Activated T-helper 1 cell treated with anti-CD3 and anti-CD28 coated beads, Interleukin-2, amount 50 U/mL, for 16 hours (primary cell): ENCODE results near the gene NEK1.
"Not testable (repeated sequence)": the region's sequence is repeated elsewhere in the genome, so short reads cannot be mapped to it uniquely, and the experiment has no call there.

ENCODE experiments used
- DNase-seq, 2 donors: peaks; one replicate each; pipeline ENCODE4 v3.0.0-alpha.2; 2020; ENCODE audit warnings: low read depth in 1 of 2, low spot score in 1 of 2

NEK1 gene

DNA sequence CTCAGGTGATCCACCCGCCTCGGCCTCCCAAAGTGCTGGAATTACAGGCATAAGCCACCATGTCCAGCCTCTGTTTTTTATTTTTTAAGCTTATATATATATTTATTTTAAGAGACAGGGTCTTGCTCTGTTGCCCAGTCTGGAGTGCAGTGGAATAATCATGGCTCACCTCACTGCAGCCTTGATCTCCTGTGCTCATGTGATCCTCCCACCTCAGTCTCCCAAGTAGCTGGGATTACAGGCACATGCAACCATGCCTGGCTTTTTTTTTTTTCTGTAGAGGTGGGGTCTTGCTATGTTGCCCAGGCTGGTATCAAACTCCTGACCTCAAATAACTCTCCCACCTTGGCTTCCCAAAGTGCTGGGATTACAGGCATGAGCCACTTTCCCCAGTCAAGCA is 184.7 kb downstream of the NEK1 start:
- DNase-seq = not testable (repeated sequence)

DNA sequence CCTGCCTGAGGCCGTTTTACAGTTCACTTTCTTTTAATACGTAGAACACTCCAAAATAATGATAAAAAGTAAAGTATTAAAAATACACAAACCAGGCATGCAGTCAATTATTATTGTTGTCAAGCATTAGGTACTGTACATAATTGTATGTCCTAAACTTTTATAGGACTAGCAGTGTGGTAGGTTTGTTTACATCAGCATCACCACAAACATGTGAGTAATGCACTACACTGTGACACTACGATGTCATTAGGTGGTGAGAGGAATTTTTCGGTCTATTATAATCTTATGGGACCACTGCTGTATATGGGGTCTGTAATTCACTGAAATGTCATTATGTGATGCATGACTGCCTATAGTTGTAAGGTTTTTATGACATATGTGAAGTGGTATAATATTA is 192.1 kb downstream of the NEK1 start:
- DNase-seq = no peak

DNA sequence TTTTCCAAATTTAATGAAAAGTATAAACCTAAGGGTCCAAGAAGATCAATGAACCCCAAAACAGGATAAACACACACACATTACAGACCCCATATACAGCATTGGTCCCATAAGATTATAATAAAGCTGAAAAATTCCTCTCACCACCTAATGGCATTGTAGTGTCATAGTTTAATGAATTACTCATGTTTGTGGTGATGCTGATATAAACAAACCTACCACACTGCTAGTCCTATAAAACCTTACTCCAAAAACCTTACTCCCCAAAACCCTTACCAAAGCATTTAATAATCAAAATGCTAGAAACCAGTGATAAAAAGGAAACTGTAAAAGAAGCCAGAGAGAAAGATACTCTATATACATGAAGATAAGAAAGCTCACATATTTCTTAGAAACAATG is 193.5 kb downstream of the NEK1 start:
- no peak for DNase-seq

DNA sequence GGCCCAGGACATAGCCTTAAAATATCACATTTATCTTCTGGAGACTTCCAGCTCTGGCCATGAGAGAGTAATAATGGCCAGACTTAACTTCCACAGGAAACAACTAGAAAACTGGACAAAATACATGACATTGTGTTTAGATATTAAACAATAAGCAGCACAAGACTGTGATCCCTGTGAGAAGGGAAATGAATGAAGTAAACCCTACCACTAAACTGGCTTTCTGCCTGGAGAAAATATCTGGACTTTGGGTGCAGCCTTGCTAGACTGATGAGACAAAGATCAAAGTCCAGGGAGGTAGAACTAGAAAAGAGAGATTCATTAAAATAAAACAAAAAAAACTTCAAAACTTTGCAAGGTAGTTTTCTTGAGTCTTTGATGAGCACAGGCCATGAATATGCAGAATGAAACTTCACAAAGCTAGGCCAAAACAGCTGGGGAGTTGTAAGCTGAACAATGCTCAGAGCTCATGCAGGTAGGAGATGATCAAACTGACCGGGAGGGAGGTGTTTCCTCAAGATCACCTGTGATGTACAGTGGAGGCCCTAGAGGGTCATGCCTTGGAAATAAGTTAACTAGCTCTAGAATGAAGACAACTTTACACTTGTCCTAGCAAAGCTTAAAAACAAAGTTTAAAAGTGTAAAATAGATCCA is 194.6 kb downstream of the NEK1 start:
- DNase-seq = no peak

DNA sequence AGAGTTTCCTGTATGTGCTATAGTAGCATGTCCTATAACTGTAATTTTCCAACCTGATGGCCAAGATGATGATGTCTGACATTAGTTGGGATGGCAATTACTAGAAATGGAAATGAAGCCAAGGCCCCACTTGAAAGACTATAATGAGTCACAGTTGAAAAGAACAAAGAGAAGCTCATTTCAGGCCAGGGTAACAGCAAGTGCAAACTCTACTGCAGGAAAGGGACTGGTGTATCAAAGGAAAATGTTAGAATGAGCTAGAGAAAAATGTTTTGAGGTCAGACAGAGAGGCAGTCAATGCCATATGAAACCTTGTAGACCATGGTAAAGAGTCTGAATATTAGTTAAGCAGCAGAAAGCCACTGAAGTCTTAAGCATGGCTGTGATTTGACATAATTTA is 195.4 kb downstream of the NEK1 start:
- DNase-seq = no peak

DNA sequence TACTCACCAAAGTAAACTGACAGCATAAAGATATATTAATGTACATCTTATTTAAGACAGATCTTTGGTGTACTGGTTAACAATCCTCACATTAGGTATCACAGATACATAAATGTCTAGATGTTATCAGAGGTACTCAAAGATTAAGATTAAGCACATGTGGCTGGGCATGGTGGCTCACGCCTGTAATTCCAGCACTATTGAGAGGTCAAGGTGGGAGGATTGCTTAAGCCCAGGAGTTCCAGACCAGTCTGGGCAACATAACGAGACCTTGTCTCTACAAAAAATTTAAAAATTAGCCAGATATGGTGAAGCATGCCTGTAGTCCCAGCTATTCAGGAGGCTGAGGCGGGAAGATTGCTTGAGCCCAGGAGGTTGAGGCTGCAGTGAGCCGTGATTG is 195.9 kb downstream of the NEK1 start:
- no peak for DNase-seq

DNA sequence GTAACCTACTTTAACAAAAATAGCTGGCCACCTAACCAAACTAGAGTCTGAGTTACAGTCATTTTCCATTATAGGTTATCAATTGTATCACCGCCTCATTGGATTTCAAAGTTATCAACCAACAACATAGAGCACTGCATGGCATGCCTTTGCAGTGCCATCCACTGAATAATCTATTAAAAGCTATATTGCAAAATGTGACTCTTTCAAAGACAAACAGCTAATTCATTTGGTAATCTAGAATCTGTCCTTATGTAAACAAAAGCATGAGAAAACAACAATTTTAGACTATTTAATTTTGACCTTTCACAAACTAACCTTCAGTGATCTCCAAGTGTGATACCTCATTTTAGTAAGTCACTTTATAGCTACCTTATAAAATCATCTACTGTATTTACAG is 197.5 kb downstream of the NEK1 start:
- DNase-seq = no peak

DNA sequence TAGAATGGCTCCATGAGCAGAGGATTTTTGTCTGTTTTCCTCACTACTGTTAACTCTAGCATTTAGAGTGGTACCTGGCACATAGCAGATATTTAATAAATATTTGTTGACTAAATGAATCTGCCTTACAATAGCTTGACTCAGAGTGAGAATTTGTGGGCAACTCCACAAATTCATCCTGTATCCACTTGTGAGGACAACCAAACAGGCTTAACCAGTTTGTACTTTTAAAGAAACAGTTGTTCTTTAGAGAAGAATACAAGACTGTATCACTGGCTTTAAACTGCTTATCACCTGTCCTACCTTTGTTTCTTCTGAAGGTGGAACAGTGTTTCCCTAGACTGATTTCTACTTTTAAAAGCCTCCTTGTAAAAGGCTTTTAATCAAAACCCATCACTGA is 200.3 kb downstream of the NEK1 start:
- no peak for DNase-seq

DNA sequence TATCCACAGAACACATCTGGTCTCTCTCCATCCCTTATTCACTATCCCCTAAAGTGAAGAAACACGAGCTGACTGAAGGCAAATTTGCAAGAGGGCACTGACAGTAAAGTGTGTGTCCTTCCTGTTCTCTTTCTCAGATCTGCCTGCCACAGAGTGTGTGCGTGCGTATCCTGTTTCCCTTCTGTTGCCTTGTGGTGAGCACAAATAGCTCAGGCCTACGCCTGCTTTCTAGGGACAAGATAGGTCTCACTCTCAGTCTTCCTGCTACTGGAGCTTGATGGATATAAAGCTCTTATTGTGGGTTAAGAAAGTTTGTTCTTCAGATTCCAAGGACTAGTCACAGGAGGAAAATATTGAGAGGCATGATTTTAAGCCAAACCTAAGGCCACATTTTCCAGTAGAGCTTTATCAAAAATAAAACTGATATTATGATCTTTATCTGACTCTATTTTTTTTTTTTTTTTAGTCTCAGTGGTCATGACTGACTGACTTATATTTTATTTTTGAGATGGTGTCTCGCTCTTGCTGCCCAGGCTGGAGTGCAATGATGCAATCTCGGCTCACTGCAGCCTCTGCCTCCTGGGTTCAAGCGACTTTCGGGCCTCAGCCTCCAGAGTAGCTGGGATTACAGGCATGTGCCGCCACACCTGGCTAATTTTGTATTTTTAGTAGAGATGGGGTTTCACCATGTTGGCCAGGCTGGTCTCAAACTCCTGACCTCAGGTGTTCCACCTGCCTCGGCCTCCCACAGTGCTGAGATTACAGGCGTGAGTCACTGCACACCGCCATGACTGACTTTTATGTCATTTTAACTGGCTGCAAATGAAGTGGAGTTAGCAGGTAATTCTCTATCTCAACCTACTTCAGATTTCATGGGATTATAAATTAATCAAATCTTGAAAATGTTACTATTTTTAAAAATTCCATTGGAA is 201.3 kb downstream of the NEK1 start:
- DNase-seq = peak in 1 of 2 donors; percentile 0

DNA sequence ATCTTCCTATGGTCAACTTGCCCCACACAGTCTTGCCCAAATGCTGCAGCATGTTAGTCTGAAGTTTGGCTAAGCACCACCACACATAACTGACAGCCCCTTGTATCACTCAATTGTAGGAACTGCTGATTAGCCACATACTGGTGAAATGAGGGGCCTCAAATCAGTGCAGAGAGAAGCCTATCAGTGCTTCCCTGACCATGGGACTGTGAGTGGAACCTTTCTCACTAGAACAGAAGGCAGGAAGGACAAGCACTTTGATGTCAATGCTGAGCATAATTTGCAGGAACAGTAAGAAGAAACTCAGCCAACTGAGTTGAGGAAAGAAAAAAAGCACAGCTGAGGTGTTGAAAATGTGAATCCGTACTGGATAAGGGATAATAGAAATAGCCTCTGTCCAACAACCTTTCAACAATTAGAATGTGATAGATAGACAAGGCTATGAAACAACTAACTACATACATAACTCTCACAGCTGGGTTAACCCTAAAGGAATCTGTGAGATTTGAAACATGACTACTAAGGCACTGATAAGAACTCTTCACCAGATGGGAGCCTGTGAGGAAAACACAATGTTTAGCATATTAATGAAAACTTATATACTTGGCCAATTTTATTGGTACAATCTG is 205.1 kb downstream of the NEK1 start:
- DNase-seq = no peak

DNA sequence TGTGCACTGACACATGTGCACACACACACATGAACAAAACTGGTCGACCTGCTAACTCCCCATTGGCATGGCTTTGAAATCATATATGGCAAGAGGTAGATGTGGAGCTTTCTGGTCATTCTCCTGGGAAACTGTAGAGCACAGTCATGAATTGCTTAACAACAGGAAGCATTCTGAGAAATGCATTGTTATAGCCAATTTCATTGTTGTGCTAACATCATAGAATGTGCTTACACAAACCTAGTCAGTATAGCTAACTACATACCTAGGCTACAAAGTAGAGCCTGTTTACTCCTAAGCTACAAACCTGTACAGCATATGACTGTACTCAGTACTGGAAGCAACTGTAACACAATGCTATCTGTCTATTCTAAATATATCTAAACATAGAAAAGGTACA is 207.4 kb downstream of the NEK1 start:
- no peak for DNase-seq

DNA sequence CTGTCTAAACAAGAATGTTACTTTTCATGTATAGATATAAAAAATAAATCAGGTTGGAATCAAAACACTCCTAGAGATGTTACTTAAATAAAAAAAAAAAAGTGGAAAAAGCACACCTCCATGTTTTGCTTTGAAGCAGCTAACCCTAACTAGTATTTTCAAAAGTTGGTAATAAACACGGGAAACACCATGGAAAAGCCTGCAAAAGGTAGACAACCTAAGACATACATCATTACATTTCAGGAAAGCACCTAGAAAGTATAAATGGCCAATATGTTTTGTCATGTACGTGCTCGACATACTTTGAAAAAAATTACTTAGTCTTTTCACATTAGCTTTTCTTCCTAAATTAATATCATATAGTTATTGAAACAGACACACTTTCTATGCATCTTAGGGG is 211.6 kb downstream of the NEK1 start:
- no peak for DNase-seq

DNA sequence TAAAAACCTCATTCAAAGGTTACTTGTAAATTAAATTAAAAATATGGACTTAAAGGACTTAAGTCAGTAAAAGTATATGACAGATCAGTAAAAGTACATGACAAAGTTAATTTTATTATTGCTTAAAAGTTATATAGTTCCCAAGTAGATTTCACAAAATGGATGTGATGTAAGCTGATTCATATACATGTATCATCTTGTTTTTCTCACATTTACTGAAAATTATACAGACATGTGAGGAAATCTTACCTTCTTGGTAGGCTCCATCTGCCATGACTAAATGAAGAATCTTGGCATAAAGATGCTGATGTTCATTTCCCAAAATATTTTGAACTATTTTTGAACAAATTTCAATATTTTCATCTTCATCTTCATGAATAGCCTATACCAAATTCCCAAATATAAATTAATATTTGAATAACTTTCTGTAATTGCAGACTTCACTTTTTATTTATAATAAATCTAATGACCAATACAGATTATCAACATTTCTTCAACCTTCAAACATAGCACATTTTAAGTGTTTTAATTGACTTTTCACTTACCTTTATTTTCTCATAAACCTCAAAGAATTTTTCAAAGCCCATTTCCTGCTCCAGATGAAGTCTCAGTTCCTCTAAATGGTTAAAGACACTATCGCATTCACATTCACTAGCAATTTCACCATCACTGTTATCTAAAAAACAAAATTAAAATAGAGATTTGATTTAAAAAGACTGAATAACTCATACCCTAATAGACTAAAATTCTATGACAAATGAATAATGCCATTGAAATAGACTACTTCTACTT is 212.2 kb downstream of the NEK1 start:
- DNase-seq = no peak

DNA sequence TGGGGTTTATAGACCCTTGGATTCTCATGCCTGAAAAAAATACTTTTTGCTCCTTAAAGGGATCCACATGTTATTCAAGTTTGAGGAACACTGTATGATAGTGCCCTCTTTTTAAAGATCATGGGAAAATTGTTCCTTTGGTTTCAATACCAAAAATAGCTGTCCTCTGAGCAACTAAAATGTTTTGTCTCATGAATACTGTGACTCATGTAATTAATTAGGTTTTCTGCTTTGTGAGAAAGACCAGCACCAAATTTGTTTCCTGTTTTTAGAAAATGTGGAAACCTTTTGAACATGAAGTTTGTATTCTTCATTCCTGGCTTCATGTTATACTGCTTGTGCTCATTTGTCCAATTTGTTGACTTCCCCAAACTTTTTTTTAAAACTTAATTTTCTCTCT is 214.1 kb downstream of the NEK1 start:
- no peak for DNase-seq

DNA sequence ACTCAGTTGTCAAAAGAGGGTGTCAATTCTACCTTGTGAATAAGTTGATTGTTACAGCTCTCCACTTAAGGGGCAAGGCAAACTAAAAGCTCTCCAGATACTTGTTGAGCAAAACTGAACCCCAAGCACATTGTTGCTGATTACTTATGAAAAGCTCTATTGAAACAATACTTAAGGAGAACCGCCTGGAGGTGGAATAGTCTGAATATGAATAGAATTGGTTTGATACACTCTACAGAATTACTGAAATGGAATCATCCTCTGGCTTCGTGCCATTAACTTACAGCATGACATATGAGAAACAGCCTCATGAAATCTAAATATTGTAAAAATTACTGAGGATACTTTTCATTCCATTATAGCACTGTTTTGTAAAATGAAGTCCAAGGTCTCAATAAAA is 214.6 kb downstream of the NEK1 start:
- no peak for DNase-seq

DNA sequence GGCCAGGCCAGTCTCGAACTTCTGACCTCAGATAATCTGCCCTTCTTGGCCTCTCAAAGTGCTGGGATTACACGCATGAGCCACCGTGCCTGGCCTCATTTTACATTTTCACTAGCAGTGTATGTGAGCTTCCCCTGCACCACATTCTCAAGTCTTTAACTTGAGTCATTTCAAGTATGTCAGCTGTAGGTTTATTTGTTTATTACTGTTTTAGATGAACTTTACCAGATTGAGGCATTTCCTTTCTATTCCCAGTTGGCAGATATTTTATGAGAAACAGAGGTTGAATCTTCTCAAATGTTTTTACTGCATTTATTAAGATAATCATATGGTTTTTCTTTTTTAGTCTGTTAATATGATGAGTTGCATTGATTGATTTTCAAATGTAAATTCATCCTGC is 227.0 kb downstream of the NEK1 start:
- DNase-seq = no peak

DNA sequence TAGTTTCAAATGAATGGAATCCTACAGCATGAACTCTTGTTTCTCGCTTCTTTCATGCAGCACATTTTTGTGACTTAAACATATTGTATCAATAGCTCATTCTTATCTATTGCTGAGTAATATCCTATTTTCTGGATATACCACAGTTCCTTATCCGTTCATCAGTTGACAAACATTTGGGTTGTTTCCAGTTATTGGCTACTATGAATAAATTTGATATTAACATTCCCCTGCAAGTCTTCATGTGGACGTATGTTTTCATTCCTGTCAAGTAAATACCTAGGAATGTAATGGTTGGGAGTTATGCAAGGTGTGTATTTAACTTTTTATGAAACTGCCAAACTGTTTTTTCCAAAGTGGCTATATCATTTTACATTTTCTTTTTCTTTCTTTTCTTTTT is 227.6 kb downstream of the NEK1 start:
- DNase-seq = no peak

DNA sequence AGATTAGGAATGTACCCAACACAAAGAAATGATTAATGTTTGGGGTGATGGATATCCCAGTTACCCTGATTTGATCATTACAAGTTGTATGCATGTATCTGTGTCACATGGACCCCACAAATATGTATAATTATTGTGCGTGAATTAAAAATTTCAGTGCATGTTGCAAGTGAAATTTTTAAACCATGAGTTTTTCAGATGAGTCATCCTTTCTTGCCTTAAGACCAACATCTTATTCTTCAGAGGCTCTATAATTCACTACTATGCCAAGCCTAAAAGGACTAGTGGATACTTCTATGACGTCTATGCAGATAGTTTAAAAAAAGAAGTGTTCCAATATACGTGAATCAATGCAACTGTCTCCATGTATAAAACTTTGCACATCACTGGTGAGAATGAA is 228.7 kb downstream of the NEK1 start:
- DNase-seq = no peak

DNA sequence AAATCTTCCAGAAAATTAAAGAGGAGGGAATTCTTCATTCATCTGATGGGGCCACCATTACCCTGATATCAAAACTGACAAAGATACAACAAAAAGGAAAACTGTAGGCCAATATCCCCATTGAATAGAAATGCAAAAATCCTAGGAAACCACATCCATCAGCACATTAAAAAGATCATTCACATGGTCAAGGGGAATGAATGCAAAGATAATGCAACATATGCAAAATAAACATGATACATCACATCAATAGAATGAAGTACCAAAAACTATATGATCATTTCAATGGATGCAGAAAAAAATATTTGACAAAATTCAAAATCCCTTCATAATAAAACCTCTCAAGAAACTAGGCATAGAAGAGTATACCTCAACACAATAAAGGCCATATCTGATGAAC is 232.7 kb downstream of the NEK1 start:
- DNase-seq = no peak

DNA sequence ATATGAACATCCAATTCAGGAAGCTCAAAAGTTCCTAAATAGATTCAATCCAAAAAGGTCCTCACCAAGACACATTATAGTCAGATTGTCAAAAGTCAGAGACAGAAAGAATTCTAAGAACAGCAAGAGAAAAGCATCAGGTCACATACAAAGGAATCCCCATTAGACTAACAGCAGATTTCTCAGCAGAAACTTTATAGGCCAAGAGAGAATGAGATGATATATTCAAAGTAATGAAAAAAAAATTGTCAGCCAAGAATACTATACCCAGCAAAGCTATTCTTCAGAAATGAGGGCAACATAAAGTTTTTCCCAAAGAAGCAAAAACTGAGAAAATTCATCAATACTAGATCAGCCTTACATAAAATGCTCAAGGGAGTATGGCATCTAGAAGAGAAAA is 235.0 kb downstream of the NEK1 start:
- DNase-seq = no peak

DNA sequence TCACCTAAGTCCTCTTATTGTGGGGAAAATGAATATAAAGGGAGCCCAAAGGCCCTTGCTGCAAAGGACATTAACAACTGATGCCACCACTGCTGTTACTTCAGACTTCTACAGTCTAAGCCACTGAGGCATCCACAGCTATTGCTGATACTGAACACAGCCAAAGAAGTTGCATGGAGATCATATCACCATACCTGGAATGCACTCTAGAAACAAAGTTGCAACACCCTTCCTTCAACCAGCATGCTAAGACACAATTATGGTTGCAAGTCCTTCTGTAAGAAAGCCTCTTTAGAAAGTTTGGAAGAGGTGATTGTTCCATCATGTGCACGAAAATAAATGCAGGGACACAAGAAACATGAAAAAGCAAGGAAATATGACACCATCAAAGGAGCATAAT is 236.0 kb downstream of the NEK1 start:
- no peak for DNase-seq

DNA sequence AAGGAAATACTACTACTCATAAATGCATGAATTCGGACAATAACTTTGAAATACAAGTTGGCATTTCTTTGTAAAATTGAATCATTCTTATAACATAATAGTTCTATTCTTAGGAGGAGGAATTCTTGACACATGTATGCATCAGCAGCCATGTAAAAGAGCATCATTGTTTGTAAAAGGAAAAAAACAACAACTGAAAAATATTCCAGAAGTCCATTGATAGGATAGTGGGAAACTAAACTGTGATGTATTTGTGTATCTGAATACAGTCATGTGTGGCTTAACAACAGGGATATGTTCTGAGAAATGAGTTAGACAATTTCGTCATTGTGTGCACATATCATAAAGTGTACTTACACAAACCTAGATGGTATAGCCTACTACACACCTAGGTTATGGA is 239.6 kb downstream of the NEK1 start:
- no peak for DNase-seq
